Measurements from ENCODE around the gene SEC24B. TPM values are rescaled to one million over a fixed set of nuclear protein-coding genes. Genes with fewer than 3 reads are reported as not detected.

The SEC24B gene
- total RNA-seq, 1 experiment from 2014 or later, result 29.0 TPM

DNA sequence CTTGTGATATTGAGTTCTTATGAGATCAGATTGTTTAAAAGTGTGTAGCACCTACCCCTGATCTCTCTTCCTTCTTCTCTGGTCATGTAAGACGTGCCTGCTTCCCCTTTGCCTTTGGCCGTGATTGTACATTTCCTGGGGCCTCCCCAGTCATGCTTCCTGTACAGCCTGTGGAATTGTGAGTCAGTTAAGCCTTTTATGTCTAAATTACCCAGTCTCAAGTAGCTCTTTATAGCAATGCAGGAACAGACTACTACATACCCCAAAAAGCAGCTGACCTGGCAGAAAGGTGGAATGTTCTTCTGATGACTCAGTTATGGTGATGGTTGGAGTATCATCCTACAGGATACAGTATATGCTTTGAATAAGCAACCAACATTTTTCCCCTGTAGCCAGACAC is 115.0 kb downstream of the SEC24B start:
- H3K4me3 Mint-ChIP-seq (ENCODE audit: unreplicated experiment), result no peak overlapping the region
- TF ChIP-seq CTCF (IDR thresholded peaks at IDR 0.05; ENCODE audit: insufficient read depth in 1 of 2, low read depth in 1 of 2, low read length in 1 of 2, severe bottlenecking in 1 of 2, unreplicated experiment in 1 of 2), result no peak
- Histone ChIP-seq H3K4me3 (ENCODE audit: low read depth, low read length) (no peak overlapping the region), H3K4me1 (no peaks in the 10 kb centered on the region), H3K27me3 (replicated peaks; ENCODE audit: control insufficient read depth, insufficient read depth, low read length) (no peaks in the 10 kb centered on the region), H3K36me3 (ENCODE audit: control insufficient read depth, insufficient read depth, low read length) (no peaks in the 10 kb centered on the region), H3K9me3 (no peaks in the 10 kb centered on the region)
- no peaks in the 10 kb centered on the region for H3K9me3 Mint-ChIP-seq (ENCODE audit: unreplicated experiment)
- no peaks in the 10 kb centered on the region for H3K4me1 Mint-ChIP-seq (ENCODE audit: low read depth, unreplicated experiment)
- no TSS peak for BruUV-seq (replicated peaks)
- H3K27ac Mint-ChIP-seq (ENCODE audit: unreplicated experiment), result no peak overlapping the region
- no peaks in the 10 kb centered on the region for H3K27me3 Mint-ChIP-seq (ENCODE audit: insufficient read depth, unreplicated experiment)
- intact Hi-C loops (cut with micrococcal nuclease; ENCODE audit: unreplicated experiment), result no loop called here
- no peak for DNase-seq
- peaks cover 10% of the 10 kb centered on the region for H3K36me3 Mint-ChIP-seq (ENCODE audit: insufficient read depth, unreplicated experiment)
- POLR2A ChIA-PET, result no interaction called here
- CTCF ChIA-PET, result no interaction called here

GRCh38 chr4:109552237-109552636 is 118.6 kb downstream of the SEC24B start:
- DNase-seq, result no peak
- H3K27me3 Mint-ChIP-seq (ENCODE audit: insufficient read depth, unreplicated experiment), result no peaks in the 10 kb centered on the region
- intact Hi-C loops (cut with micrococcal nuclease; ENCODE audit: unreplicated experiment), result no loop called here
- no peaks in the 10 kb centered on the region for H3K9me3 Mint-ChIP-seq (ENCODE audit: unreplicated experiment)
- BruUV-seq (replicated peaks), result no TSS peak
- H3K4me1 Mint-ChIP-seq (ENCODE audit: low read depth, unreplicated experiment), result no peaks in the 10 kb centered on the region
- H3K4me3 Mint-ChIP-seq (ENCODE audit: unreplicated experiment), result no peak overlapping the region
- Histone ChIP-seq H3K27me3 (replicated peaks; ENCODE audit: control insufficient read depth, insufficient read depth, low read length) (no peaks in the 10 kb centered on the region), H3K4me1 (no peaks in the 10 kb centered on the region), H3K4me3 (ENCODE audit: low read depth, low read length) (no peak overlapping the region), H3K36me3 (ENCODE audit: control insufficient read depth, insufficient read depth, low read length) (no peaks in the 10 kb centered on the region), H3K9me3 (no peaks in the 10 kb centered on the region)
- POLR2A ChIA-PET, result no interaction called here
- CTCF ChIA-PET, result no interaction called here
- TF ChIP-seq CTCF (IDR thresholded peaks at IDR 0.05; ENCODE audit: insufficient read depth in 1 of 2, low read depth in 1 of 2, low read length in 1 of 2, severe bottlenecking in 1 of 2, unreplicated experiment in 1 of 2), result no peak
- no peak overlapping the region for H3K27ac Mint-ChIP-seq (ENCODE audit: unreplicated experiment)
- peaks cover 15% of the 10 kb centered on the region for H3K36me3 Mint-ChIP-seq (ENCODE audit: insufficient read depth, unreplicated experiment)

- ChIA-PET CTCF (no interaction called here), POLR2A (no interaction called here)
- DNase-seq, result no peak
- Histone ChIP-seq H3K9me3 (no peaks in the 10 kb centered on the region), H3K36me3 (ENCODE audit: control insufficient read depth, insufficient read depth, low read length) (no peaks in the 10 kb centered on the region), H3K4me1 (no peaks in the 10 kb centered on the region), H3K27me3 (replicated peaks; ENCODE audit: control insufficient read depth, insufficient read depth, low read length) (no peaks in the 10 kb centered on the region), H3K4me3 (ENCODE audit: low read depth, low read length) (no peak overlapping the region)
- H3K9me3 Mint-ChIP-seq (ENCODE audit: unreplicated experiment), result no peaks in the 10 kb centered on the region
- no TSS peak for BruUV-seq (replicated peaks)
- no peak overlapping the region for H3K27ac Mint-ChIP-seq (ENCODE audit: unreplicated experiment)
- no peak overlapping the region for H3K4me3 Mint-ChIP-seq (ENCODE audit: unreplicated experiment)
- TF ChIP-seq CTCF (IDR thresholded peaks at IDR 0.05; ENCODE audit: insufficient read depth in 1 of 2, low read depth in 1 of 2, low read length in 1 of 2, severe bottlenecking in 1 of 2, unreplicated experiment in 1 of 2), result no peak
- H3K27me3 Mint-ChIP-seq (ENCODE audit: insufficient read depth, unreplicated experiment), result no peaks in the 10 kb centered on the region
- intact Hi-C loops (cut with micrococcal nuclease; ENCODE audit: unreplicated experiment), result no loop called here
- H3K4me1 Mint-ChIP-seq (ENCODE audit: low read depth, unreplicated experiment), result no peaks in the 10 kb centered on the region
- H3K36me3 Mint-ChIP-seq (ENCODE audit: insufficient read depth, unreplicated experiment), result peaks cover 11% of the 10 kb centered on the region
Measured at GRCh38 chr4:109553130-109553529, 119.5 kb downstream of the SEC24B start.
